IPS-NIHi7 (cell line): ENCODE data around the gene CCNL2.
"Not testable (repeated sequence)": the region's sequence is repeated elsewhere in the genome, so short reads cannot be mapped to it uniquely, and the experiment has no call there.

ENCODE experiments used
- DNase-seq: peaks from one replicate; pipeline ENCODE4 v3.0.0; 2012; ENCODE audit warnings: mixed read lengths; ENCODE audit errors: extremely low spot score

CCNL2 gene

DNA sequence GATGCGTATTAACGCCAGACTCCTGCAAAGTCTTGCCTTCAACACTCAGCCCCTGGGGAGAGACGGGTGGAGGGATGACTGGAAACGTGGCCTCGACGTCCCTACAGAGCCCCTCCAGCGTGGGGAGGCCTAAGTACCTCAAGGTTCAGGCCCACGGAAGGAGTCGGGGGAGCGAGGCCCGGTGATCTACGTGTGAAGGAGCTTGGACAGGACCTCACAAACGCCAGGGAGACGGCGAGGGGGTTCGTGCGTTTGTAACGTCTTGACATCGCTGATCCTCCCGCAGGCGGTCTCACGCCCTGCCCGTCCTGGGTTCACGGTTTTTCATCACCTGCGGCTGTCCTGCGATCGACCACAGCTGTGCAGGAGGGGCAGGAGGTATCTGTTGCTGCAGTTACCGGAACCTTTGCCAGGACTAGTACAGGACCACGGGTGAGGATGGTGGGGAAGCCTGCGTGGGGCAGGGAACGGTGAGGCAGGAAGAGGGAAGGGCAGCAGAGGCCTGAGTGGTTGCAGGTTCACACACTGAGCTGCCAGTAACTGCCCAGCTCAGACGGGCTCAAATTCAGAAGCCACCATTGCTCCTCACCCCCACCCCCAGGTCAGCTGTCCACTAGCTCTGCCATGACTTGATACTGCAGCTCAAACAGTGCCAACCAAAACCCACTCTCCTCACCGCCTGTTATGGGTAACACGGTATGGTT, 889 bp upstream of the CCNL2 start:
- DNase-seq: no peak

- no peak for DNase-seq
Measured at GRCh38 chr1:1398677-1399186, 403 bp downstream of the CCNL2 start.

GRCh38 chr1:1397839-1398523, 1.2 kb downstream of the CCNL2 start:
- no peak for DNase-seq

GRCh38 chr1:1395166-1395565, 4.0 kb downstream of the CCNL2 start:
- DNase-seq: no peak

- DNase-seq: no peak
Measured at GRCh38 chr1:1394116-1394515, 5.0 kb downstream of the CCNL2 start.

DNA sequence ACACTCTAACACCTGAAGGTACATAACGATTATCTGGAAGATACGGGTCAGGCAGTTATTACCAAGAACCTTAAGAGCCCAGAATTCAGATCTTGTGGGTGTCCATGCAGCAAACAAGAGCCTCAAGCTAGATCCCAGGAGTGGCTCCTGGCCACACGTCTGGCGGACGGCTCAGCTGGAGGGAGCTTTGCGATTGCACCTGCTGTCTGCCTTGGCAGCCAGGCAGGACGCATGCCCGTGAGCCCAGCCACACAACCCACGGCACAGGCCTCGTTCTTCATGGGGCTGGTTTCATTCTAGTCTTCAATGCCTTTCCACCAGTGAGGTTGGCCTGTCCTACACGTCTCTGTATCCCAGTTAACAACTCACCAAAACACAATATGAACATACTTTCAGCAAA, 5.7 kb downstream of the CCNL2 start:
- DNase-seq: no peak

DNA sequence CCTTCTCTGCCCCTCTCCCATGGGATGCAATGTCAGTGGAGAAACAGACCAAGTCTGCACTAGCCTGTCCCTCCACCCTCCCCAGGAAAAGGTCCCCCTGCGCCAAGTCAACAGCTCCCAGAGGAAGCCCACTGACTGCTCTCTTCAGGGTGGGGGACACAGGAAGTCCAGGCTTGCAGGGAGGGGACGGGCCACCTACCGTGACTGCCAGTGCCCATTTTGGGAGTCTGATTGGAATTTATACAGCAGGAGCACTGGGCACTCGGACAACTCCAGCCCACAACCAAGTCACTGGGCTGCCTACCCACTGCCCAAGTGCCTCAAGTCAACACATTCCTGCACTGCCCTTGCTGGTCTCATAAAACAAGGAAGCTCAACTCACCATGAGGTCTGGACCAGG, 6.1 kb downstream of the CCNL2 start:
- DNase-seq: no peak

DNA sequence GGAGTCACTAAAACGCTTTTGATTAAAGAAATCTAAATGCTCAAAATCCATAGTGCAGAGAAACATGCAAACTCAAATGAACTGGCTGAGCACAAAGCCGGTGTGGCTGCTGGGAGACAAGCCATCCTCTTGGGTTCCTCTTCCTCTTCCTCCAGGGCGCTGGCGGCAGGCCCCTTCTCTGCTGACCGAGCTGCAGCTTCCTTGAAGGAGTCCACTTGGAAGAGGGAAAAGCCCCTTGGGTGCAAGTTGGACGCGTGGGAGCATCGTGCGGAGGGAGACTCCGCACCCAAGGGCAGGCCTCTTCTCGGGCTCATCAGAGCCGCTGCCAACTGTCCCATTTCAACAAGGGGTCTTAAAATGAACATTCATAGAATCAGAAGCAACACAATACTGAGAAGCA, 7.9 kb downstream of the CCNL2 start:
- peak; percentile 2 for DNase-seq

GRCh38 chr1:1390675-1391074, 8.5 kb downstream of the CCNL2 start:
- DNase-seq: no peak

DNA sequence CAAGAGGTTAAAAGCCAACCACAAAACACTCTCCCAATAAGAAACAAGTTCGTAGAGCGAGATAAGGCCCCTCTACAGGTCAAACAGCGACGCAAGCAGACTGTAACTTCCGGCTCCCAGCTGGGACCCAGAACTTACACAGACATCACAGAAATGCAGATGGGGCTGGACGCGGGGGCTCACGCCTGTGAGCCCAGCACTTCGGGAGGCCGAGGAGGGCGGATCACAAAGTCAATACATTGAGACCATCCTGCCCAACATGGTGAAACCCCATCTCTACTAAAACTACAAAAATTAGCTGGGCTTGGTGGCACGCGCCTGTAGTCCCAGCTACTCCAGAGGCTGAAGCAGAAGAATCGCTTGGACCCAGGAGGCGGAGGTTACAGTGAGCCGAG, 11.1 kb downstream of the CCNL2 start:
- no peak for DNase-seq

- DNase-seq: no peak
Measured at GRCh38 chr1:1387098-1388077, 11.7 kb downstream of the CCNL2 start.

GRCh38 chr1:1385931-1386330, 13.2 kb downstream of the CCNL2 start:
- DNase-seq: no peak

GRCh38 chr1:1385339-1385738, 13.8 kb downstream of the CCNL2 start:
- not testable (repeated sequence) for DNase-seq

DNA sequence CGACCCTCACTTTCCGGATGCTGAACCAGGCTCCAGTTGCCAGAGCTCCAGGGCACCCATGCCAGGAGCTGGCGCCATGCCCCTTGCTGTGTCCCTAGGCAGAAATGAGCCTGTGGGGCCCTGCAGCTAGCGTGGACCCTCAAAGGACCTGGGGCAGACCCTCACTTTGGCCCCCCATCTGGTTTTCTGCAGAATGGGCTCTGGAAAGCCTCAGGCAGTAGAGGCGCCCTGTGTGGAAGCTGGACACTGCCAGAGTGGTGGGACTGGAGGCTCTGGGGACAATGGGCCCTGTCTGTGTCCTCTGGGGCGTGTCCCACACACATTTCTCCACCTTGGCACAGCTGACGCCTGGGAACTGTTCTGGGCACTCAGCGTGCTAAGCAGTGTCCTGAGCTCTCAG, 17.8 kb downstream of the CCNL2 start:
- DNase-seq: no peak

DNA sequence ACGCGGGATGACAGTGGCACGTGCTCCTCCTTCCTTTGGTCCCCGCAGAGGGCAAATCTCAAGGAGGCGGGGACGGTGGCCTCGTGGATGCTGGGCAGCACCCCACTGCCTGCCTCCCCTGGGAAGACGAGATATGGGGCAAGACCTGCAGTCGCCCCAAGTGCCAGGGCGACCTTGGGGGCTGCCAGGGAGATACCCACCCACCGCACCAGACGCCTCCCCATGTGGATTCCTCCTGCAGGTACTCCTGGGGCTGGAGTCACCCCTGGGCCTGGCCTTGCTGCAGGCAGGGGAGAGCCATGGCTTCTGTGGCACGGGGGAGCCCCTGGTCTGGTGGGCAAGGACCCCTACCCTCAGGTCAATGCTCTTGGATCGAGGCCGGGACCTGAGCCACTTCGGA, 18.3 kb downstream of the CCNL2 start:
- DNase-seq: no peak

- no peak for DNase-seq
Measured at GRCh38 chr1:1377540-1378205, 21.5 kb downstream of the CCNL2 start.

DNA sequence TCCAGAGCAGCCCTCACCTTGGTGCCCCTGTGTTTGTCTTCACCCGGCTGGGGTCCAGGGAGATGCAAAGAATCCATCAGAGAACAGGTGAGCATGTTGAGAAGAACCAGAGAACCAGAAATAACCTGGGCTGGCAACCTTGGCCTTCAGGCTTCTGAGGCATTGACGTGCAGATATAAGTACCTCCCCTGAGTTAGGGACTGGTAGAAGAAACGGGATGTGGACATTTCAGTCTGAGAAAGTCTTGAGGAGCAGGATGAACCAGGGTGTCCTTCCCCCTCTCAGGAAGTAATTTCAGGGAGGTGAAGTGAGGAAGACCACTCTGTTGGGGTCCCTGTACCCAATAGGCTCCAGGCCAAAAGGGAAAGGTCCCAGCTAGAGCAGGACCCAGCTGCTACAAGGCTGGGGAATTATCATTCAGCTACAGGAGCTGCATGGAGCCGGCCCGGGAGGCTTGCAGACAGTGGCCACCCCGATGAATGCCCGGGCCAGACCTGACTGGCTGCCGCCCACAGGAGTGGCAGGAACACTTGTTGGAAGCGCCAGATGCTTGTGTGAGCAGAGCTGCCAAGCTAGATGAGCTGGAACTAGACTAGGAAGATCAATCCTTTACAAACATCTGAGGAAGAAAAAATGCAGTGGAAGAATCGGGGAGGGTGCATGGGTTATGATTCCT, 22.4 kb downstream of the CCNL2 start:
- no peak for DNase-seq

DNA sequence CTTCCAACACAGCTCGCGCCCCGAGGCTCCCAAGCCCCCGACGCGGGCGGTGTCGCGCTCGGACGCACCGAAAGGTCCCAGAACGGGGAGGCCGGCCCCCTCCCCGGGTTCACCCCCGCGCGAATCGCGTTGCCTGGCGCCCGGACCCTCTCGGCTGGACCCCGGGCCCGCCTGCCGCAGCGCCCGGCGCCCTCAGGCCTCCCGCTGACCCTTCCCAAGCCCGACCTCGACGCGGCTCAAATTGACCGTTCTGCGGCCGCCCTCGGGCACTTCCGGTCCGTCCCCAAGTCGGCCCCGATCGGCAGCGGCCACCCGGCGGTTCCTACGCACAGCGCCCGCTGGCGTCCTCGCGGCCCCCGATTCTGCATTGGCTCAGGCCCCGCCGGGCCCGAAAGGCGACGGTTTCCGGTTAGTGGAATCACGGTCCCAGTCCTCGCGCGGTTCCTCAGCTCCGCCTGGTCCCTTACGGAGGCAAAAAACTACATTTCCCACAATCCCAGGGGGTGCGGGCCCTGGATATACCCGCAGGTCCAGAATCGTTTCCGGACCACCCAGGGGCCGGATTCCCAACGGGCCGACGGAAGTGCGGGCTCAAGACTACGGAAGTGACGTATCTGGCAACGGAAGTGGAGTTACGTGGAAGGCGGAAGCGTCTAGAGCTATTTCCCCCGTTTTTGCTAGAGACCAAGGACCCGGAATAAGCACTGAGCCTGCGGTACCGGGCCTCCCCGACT, 24.0 kb downstream of the CCNL2 start, which contains the start of gene AURKAIP1:
Gene AURKAIP1, minus strand, starts transcription at position 279 of the 734 bp plus-strand sequence. CDS start 451 bp downstream, outside the sequence.
- DNase-seq: peak; percentile 98

- DNase-seq: peak; percentile 9
Measured at GRCh38 chr1:1374589-1374928, 24.6 kb downstream of the CCNL2 start.
